Measurements from ENCODE around the gene ADAT1. TPM values are rescaled to one million over a fixed set of nuclear protein-coding genes. Genes with fewer than 3 reads are reported as not detected.

ADAT1 gene
- total and polyA plus RNA-seq, 2 of the 8 experiments (the other 6 are each of a cell fraction or from before 2014, with no cell fraction given) = 30.7 to 44.7 TPM

DNA sequence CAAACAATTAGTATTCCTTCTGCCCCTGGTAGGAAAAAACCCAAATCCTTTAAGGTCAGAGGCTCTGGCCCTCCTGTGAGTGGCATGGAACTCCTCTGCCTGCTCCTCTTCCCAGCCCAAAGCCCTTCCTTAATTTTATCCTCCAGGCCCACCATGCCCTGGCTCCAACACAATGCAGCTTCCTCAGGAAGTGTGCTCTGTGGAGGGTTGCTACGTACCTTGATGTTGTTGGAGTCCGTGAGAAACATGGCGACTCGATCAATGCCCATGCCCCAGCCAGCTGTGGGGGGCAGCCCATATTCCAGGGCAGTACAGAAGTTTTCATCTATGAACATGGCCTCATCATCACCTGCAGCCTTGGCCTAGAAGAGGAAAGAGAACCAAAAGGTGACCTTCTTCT lies 5.3 kb upstream of the ADAT1 start:
- CTCF ChIA-PET (ENCODE audit: partially characterized antibody) = no interaction called here

More for the DNA sequence above, 5.3 kb upstream of the ADAT1 start:
- Histone ChIP-seq H3K4me2 (ENCODE audit: insufficient read depth in 1 of 2, low read depth in 2 of 2, low read length in 2 of 2) (no peak overlapping the region), H4K91ac (replicated peaks; ENCODE audit: insufficient read length, low read length) (no peak overlapping the region), H3K9me3 (ENCODE audit: insufficient read depth in 2 of 2, low read depth in 1 of 2, low read length in 1 of 2) (no peaks in the 10 kb centered on the region), H3K4me1 (replicated peaks in 1 of 4; ENCODE audit: control insufficient read depth in 3 of 4, insufficient read depth in 4 of 4, low read length in 3 of 4) (no peaks in the 10 kb centered on the region), H3K9ac (replicated peaks in 1 of 4; ENCODE audit: extremely low read depth in 1 of 4, low read depth in 3 of 4, low read length in 3 of 4) (no peak overlapping the region), H3K23me2 (ENCODE audit: low read depth, low read length) (no peaks in the 10 kb centered on the region; the same call in 1 of the 2 replicates), H2BK20ac (ENCODE audit: low read length) (no peak overlapping the region), H3K27me3 (replicated peaks in 1 of 4; ENCODE audit: control insufficient read depth in 3 of 4, extremely low read depth in 1 of 4, insufficient read depth in 3 of 4, low read length in 3 of 4) (no peaks in the 10 kb centered on the region), H3K36me3 (ENCODE audit: control insufficient read depth in 2 of 4, insufficient read depth in 4 of 4, low read length in 3 of 4) (peaks cover 44 to 76% (median 64%) of the 10 kb centered on the region in 4 experiments), H4K5ac (ENCODE audit: insufficient read length, low read depth, low read length) (no peak overlapping the region), H3K14ac (ENCODE audit: insufficient read length) (no peak overlapping the region), H2AK5ac (ENCODE audit: low read depth, low read length) (no peak overlapping the region), H3K18ac (ENCODE audit: extremely low read depth, low read length) (no peak overlapping the region), H2BK15ac (ENCODE audit: low read length) (no peak overlapping the region), H2AFZ (ENCODE audit: low read length) (no peak overlapping the region), H3K79me2 (ENCODE audit: control insufficient read depth in 1 of 2, insufficient read depth in 2 of 2, low read length in 2 of 2) (no peaks in the 10 kb centered on the region), H3K23ac (ENCODE audit: insufficient read length) (no peak overlapping the region), H3K79me1 (ENCODE audit: low read depth, low read length) (no peaks in the 10 kb centered on the region), H2BK5ac (ENCODE audit: low read depth, low read length) (no peak overlapping the region), H3K56ac (replicated peaks; ENCODE audit: insufficient read length, low read depth, low read length) (no peak overlapping the region), H2BK12ac (ENCODE audit: low read depth, low read length) (no peak overlapping the region), H3K27ac (ENCODE audit: low read depth, low read length) (no peak overlapping the region), H2BK120ac (replicated peaks; ENCODE audit: low read depth, low read length) (no peak overlapping the region), H3K4me3 (ENCODE audit: extremely low read depth in 1 of 4, insufficient read depth in 2 of 4, low read depth in 3 of 4, low read length in 4 of 4) (no peak overlapping the region), H4K8ac (ENCODE audit: extremely low read depth, insufficient read depth, low read length) (no peak overlapping the region), H4K20me1 (replicated peaks in 1 of 2; ENCODE audit: control insufficient read depth in 1 of 2, insufficient read depth in 2 of 2, low read length in 2 of 2) (peaks cover 0 to 5% of the 10 kb centered on the region in 2 experiments), H3K4ac (replicated peaks; ENCODE audit: insufficient read length, low read depth, low read length) (no peak overlapping the region)
- POLR2A ChIA-PET (ENCODE audit: partially characterized antibody) = no interaction called here
- FAIRE-seq = no peak
- WGBS, 2 experiments (ENCODE audit: extremely low coverage in 1 of 2, insufficient coverage in 1 of 2, insufficient read length in 1 of 2, insufficient replicate concordance in 2 of 2, low coverage in 1 of 2, low lambda C conversion rate in 2 of 2, missing lambda C conversion rate in 1 of 2) = 97% methylated on average over 4 of the region's 4 CpGs; no CpG with 5 or more reads in 1 of the 2 experiments
- TF ChIP-seq BACH1 (IDR thresholded peaks at IDR 0.05; ENCODE audit: low read length) (no peak), CBX5 (IDR thresholded peaks at IDR 0.05; ENCODE audit: low read depth, low read length) (no peak), EZH2 (IDR thresholded peaks at IDR 0.05; ENCODE audit: low read depth, low read length, severe bottlenecking) (no peak), CTBP2 (IDR thresholded peaks at IDR 0.05; ENCODE audit: borderline replicate concordance, insufficient read depth, insufficient read length, low read length) (no peak)
- DNase-seq (ENCODE audit: low read depth in 1 of 2, low spot score in 2 of 2) = no peak

Measured in H1 (cell line).